Activated CD4-positive, alpha-beta T cell treated with anti-CD3 and anti-CD28 coated beads for 24 hours (primary cell): Measurements from ENCODE around the gene DYNLT1.

ENCODE experiments used
- DNase-seq, 2 donors: peaks; one replicate each; pipeline ENCODE4 v3.0.0-alpha.2; 2020; ENCODE audit warnings: low read depth in 2 of 2

DYNLT1 gene

DNA sequence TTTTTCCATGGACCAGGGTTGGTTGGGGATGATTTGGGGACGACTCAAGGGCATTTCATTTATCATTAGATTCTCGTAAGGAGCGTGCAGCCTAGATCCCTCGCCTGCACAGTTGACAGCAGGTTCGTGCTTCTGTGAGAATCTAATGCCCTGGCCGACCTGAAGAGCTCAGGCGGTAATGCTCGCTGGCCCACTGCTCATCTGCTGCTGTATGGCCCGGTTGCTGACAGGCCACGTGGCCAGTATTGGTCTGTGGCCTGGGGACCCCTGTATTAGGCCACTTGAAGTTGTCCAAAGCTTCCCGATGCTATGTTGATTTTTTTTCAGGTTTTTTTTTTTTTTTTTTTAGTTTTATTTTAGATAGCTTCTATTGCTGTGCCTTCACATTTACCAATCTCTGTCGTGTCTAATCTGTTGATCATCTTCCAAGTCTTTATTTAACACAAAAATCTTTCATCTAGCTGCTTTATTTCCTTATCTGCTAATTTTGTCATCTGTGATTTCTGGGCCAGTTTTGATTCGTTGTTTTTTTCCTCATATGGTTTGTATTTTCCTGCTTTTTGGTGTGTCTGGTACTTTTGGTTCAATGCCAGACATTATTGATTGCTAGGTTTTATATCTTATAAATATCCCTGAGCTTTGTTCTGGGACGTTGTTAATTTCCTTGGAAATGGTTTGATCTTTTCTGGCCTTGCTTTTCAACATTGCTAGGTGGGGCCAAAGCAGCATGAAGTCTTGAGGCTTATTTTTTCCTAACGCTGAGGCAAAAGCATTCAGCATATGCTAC is 41.1 kb downstream of the DYNLT1 start:
- DNase-seq, result no peak

DNA sequence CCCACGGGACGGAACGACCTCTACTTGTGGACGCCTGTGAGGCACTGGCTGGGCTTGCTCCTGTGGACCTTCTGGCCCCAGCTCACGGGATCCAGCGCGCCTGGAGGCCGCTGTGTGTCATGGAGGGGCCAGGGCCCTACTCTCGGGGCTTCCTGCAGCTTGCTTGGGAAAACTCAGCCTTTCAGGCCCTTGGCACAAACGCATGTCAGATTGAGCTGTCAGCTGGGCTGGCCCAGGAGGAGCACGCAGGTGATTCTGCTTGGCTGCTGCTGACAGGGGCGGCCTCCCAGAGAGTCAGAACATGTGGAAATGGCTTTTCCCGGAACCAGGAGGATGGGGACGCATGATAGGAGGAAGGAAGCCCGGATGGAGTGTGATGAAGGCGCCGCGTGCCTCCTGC is 44.9 kb downstream of the DYNLT1 start:
- DNase-seq, result no peak

DNA sequence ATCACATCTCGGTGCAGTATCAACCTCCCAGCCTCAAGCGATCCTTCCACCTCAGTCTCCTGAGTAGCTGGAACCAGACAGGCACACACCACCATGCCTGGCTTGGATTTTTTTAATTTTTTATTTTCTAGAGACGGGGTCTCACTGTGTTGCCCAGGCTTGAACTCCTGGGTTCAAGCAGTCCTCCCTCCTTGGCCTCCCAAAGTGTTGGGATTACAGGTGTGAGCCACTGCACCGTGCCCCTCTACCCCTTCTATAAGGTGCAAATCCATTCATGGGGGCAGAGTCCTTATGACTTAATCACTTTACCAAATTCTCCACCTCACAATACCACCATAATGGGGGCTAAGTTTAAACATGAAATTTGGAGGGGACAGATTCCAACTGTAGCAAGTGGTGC is 47.0 kb downstream of the DYNLT1 start:
- DNase-seq, result no peak

DNA sequence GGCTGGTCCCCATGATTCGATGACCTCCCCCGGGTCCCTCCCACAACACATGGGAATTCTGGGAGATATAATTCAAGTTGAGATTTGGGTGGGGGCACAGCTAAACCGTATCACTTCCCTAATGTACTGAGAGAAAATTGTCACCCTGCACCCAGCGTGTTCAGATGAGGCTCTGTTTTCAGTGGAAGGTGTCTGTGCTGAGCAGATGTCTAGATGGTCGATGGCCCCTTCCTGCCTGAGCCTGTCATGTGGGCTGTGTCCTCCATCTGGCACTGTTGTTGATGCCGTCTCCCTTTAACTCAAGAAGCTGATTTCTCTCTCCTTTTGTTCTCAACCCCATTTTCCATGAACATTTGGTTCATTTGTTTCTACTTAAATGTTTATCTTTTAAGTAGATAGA is 47.7 kb downstream of the DYNLT1 start:
- DNase-seq, result no peak

DNA sequence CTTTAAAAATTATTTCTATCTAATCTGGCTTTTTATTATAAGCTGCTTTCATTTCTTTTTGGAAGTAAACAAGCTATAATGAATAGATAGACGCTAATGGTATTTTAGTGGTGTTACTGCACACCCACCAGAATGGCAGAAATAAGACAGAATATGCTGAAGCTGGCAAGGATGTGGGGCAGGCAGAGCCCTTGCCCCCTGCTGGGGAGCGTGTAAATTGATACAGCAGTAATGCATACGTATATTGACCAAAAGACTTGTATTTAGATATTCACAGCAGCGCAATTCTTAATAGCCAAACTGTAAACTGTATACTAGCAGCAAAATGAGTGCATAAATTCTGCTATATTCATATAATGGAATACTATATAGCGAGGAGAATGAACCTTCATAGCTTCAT is 49.3 kb downstream of the DYNLT1 start:
- DNase-seq, result no peak

DNA sequence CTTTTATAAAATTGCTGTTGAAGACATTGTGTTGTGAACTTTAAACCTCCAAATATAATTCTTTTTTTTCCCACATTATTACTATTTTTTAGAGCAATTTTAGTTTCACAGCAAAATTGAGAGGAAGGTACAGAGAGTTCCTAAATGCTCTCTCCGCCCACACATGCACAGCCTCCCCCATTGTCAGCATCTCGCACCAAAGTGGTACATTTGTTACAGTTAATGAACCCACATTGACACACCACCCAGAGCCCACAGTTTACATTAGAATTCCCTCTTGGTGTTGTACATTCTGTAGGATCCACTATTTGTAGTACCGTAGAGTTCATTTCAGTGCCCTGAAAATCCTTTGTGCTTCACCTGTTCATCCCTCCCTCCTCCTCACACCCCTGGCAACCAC is 50.9 kb downstream of the DYNLT1 start:
- DNase-seq, result no peak

DNA sequence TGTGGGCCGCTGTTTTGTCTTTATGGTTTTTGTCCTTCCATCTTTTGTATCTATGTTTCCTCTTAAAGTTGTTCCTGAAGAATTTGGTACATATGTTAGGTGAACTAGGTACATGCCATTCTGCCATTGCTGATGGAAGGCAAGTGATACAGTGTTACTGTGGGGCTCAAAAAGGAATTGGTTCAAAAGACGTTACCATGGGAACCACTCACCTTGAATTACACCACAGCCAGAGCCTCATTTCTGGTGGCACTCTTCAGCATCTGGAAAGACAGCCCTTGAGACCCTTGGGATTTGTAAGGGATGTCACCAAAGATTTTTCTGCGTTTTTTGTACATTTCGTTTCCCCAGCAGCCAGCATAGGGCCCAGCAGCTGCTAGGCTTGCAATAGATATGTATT is 52.7 kb downstream of the DYNLT1 start:
- no peak for DNase-seq

DNA sequence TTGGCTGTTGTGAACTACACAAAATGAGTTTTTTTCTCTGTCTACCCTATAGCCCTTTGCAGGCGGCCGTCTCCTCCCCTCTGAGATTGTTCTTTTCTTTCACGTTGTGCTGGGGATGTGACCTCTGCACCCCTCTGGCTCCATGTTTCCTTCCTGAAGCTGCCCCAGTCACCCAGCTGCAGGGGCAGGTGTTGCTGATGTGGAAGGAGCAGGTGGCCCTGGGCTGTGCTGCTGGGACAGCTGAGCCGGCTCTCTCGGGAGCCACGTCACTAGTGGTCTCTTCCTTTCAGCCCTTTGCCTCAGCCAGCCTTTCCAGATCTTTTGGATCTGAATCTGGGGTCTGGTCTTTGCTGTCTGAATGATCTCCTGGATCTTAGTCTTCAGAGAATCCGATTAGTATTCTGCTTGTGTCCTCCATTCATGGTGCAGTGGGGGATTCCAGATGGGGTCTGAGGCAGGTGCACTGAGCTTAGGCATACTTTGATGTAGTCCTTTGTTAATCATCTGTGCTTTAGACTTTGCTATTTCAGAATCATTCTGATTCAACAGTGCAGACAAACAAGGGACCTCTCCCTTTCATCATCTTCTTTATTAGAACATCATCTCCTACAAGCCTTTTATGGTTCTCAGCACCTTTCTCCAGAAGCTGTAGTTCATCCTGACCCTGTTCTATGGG is 53.3 kb downstream of the DYNLT1 start:
- DNase-seq, result no peak

DNA sequence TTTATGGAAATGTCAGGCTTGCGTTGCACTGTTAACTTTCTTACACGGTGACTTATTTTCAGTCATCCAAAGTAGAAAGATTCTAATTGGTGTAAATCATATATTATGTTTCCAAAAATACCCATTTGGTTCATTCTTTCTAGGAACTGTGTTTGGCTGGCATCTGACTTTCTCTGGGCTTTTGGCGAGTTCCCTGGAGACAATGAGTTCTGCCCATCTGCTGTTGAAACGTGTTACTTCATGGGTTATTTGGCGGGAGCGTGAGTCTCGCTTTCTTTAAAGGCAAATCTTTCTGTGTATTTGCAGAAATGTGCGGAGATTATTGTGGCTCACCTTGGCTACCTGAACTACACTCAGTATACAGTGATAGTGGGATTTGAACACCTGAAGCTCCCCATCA is 55.2 kb downstream of the DYNLT1 start:
- no peak for DNase-seq

DNA sequence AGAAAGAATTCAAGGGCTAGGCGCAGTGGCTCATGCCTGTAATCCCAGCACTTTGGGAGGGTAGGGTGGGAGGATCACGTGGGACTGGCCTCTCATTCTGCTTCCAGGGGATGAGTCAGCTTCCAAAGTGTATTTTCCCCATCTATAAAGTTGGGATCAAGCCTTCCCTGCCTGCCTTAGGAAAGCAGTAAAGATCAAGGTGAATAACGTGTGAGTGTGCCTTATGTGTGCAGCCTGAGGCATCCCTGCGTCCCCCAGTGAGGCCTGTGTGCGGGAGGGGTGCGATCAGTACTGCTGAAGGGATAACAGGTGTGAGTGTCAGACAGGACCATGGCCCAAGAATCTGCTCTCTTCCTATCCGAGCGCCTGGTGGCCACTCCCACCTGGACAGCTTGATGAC is 57.9 kb downstream of the DYNLT1 start:
- no peak for DNase-seq
